Measurements from ENCODE around the gene GPC4.

Gene GPC4

DNA sequence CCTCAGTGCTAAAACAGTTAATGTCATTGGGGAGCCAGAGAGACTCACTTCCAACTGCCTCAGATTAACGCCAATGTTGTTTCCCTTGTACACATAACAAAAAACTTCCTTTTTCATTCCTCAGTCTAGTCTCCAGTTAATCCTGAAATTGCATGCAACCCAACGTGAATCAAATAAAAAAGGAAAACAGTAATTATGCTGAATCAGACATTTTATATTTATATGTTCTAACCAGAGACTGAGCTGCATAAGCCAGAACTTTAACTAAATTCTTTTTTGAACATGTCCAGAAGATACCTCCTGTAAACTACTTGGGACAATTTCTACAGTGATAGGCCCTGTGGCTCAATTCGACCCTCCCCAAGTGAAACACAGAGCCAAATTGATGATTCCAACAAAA is 4.7 kb downstream of the GPC4 start:
- DNase-seq = no peak

DNA sequence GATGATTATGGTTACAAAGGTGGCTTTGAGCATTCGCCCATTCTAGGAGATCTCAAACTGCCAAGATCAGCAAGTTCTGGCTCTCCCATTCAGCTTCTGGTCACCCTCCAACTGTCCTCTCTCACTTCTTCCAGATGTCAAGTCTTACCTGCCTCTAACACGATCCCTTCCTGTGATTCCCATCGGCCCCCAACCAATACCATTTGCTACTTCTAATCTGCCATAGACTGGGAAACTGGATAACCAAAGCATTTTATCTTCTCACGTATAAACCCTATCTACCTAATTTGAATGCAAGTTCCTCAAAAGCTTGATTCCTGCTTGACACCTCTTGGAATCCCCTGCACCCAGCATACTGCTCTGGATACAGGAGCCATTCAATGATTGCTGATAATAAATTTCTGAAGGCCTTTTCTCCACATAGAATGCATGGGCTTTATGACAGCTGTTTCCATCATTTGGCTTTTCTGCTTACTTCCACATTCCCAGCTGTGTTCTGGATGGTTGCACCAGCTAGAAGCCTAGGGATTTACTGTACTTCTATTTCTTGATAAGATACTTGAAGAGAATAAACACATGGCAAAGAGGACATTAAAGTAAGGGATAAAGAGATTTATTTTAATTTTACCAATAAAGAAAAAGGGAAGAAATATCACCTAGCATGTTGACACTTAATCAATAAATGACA is 9.6 kb downstream of the GPC4 start:
- no peak for DNase-seq

DNA sequence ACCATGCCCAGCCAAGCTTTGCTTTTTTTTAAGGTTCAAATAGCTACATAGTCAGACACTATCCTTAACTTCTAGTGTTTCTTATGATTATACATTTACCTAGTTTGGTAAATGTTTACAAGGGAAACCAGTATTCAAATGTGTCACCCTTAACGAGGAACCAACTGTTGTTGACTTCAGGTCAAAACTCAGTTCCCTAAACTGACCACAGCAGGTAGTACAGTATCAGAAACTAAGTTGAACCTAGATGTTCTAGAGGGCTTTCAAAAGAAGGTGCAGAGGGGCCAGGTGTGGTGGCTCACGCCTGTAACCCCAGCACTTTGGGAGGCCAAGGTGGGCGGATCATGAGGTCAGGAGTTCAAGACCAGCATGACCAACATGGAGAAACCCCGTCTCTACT is 11.3 kb downstream of the GPC4 start:
- DNase-seq = no peak

DNA sequence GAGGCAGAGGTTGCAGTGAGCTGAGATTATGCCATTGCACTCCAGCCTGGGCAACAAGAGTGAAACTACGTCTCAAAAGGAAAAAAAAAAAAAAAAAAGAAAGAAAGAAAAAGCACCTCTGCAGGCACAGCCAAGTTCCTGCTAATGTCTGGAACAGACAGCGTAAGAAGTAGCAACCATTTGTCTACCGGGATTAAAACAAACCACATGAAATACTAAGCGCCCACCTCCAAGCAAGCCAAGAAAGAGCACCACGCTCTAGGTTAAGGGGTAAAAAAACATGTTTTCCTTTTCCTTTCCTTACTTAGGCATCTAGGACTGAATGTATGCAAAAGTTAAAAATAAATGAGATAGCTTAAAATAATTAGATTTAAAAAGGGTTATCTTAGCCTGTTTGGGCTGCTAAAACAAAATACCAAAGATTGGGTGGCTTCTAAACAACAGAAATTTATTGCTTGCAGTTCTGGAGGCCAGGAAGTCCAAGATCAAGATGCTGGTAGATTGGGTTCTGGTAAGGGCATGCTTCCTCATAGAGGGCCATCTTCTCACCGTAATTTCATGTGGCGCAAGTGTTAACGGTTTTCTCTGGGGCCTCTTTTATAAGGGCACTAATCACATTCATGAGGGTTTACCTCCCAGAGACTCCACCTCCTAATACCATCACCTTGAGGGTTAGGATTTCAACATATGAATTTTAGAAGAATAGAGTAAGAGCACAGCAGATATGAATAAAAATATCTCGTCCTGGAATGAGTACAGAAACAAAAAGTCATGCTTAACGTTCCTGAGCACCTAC is 12.3 kb downstream of the GPC4 start:
- DNase-seq = no peak

DNA sequence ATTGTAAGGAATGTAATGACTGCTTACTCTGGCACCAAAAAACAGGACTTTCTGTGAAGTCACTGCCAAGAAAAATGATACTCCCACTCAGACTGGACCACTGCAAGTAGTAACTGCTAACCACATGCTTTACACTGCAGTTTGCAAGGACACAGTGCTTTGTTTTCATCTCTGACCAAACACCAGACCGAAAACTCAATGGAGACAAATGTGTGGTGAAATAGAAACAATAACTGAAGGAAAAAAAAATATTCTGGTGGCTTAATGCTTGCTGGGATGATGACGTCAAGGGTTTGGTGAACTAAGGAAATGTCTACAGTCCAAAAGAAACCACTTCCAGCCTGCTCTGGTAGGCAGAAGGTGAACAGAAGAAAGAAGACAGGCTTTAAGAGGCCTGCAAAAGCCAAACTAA is 13.2 kb downstream of the GPC4 start:
- no peak for DNase-seq

DNA sequence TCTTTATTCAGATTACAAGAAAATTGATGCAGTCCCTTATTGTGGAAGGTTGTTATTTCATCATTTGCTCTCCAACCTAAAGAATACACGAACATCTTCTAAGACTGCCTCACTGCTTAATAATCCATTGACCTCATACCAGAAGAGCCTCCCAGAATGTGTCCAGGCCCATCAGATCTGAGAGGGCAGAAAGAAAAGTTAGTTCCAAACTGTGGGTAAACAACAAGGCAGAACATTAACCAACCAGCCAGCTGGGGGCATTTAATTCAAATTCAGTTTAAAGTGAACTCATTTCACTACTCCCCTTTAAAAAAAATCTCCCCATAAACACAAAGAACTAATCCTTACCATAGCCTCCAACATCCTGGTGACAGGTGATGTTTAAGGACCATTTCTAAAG is 13.8 kb downstream of the GPC4 start:
- DNase-seq = no peak

DNA sequence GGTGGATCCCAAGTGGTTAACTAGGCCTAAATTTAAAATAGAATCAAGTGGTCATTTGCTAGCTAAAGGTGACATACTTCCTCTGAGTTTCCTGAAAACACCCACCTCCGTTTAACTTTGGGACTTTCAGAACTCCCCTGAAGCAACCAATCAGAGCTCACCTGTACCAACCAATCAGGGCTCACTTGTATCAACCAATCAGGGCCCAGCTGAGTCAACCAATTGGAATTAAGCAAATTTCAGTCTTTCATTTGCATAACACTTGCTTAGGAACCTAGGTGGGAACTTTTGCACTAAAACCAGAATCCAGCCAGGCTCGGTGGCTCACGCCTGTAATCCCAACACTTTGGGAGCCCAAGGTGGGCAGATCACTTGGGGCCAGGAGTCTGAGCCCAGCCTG is 15.9 kb downstream of the GPC4 start:
- DNase-seq = no peak

DNA sequence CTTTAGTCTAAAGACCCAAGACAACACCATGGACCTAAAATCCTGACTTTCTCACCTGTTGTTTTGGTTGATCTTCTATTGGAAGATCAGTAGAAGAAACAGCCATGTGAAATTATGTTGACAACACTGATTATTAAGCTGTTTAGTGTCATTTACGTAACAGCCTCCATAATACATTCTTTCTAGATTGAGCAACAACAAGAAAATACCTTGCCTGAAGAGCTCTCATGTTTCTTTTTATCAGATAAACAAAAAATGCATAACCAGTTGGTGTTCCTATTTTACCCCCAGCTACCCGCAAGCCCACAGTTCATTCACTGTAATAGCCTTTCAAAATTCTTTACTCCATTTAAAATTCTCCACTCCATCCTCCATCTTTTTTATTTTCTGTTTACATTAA is 20.5 kb downstream of the GPC4 start:
- DNase-seq = no peak

DNA sequence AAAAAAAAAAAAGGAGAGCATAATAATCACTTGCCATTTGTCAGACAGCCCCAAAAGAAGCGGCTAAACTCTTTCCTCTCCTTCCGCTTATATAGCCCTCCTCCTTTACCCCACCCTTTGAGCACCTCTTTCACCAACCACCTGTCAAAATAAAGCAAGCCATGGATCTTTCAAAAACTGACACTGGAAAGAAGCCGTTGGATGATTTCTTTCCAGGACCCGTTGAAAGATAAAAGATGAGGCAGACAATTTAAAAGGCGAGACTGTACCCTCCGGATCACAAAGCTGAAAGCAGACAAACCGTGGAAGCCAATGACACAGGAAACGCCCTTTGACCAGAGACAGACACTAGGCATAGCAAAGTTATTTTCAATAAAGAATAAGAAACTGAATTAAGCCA is 22.6 kb downstream of the GPC4 start:
- no peak for DNase-seq

DNA sequence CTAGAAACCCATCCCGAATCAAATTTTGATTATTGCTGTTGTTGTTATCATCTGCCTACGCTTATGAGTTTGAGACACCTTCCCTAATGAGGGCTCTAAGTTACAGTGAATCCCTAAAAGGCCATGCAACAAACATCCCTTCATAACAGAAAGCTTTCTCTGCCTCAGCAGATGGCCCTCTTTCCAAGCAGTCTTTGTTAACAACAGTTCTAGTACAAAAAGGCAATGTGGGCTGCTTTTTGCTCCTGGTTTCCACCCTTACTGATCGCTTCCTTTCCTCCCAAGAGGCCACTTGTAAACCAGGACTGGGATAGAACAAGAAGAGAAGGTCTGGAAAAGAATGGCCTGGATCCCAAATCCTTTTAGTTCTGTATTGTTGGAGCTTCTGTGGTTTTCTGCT is 24.2 kb downstream of the GPC4 start:
- DNase-seq = no peak

DNA sequence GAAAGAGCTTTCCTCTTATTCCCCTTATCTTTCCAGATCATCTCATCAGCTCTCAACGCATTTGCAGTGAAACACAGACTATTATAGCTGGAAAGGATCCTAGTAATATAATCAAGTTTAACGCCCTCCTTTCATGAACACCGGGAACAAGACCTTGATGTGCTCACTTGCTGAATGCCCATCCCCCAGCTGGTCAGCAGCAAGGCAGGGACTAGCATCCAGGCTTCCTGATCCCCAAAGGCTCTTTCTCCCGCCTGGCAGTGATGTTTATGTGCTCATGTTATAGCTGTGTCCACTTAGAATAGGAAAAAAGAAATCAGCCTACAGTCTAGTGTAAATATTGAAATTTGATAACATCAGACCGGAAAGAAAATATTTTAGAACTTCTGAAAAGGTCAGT is 24.6 kb downstream of the GPC4 start:
- no peak for DNase-seq

DNA sequence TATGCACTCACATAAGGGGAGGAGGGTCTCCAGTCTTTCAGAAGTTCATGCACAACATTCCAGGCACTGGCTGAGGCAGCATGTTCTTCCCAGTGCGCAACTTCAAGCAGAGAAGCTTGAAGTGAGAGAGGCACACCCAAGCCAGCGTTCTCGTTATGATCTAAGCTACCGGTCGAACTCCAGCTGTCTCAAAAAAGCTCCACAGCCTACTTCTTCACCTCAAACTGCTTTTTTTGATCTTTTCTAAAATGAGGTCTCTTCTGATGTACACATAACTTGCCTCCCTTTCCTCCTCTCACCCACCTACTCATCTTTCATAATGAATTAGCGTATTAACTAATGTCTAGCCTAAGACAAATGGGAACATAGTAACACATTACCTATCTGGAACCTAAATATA is 25.3 kb downstream of the GPC4 start:
- no peak for DNase-seq

DNA sequence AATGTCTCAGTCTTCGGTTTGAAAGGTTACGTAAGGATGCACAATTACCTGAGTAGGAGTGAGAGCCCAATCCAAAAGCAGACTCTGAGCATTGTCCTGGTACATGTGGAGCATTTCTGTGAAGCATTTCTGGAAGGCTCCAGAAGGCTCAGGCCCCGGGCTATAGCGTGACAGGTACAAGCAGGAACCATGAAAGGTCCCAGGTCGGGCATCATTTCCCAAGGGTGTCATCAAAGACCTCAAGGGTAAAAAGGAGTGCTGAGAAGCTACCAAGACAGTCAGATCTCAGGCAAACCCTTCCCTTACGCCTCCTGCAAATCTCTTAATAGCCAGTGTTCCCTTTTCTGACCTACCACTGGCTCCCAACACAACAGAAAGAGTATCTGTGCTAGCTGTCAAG is 30.8 kb downstream of the GPC4 start:
- DNase-seq = no peak

DNA sequence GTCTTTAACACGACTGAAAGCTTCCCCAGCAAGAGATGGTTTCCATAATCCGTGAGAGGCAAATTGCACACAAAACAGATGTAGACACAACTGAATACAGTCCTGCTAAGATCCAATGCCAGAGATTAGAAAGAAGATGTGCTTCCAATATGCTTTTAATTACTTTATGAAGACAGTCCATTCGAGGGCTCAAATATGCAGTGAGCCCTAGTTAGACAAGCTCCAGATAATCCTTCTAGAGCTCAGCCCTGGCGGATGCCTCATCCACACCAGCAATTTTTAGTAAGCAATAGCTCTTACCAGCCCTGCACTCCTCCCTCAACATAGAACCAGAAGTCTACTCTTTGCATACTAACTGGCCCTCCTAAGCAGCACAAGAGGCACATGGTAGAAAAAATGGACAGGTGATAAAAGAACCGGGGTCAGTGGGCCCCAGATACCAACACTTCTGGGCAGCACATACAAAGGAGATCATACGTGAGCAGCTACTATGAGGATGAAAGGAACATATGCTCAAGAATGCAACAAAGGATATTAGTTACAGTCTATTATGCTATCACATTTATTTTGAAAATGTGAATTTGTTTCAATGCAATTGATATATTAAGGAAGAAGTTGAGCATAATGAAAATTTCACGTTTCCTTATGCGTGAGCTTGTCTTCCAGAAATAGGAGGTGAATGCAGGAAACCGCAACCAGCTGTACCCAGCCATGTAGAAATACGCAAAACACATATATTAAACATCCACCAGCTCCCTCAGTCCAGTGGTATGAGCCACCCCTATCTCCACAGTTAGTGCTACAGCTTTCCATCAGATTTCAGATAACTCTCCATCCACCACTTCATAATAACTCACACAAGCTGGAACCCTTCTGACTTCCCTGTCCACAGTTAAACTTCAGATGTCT is 34.3 kb downstream of the GPC4 start:
- DNase-seq = no peak

DNA sequence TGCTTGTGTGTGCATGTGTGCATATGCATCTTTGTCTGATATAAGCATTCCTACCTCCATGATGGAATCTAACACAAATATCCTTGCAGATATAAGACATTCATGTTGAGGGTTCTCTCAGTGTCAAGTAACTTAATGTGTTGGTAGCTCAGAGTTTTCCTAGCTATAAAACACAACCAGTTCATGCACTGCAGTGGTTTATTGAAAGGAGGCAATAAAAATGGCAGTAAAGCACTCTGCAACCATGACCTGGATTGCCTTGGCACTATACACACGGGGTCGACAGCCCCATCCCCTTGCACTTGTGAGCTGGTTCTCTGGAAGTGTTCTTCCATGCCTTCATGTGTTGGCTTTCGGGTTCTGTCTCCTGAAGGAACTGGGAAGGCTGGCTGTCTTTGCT is 38.9 kb downstream of the GPC4 start:
- no peak for DNase-seq

DNA sequence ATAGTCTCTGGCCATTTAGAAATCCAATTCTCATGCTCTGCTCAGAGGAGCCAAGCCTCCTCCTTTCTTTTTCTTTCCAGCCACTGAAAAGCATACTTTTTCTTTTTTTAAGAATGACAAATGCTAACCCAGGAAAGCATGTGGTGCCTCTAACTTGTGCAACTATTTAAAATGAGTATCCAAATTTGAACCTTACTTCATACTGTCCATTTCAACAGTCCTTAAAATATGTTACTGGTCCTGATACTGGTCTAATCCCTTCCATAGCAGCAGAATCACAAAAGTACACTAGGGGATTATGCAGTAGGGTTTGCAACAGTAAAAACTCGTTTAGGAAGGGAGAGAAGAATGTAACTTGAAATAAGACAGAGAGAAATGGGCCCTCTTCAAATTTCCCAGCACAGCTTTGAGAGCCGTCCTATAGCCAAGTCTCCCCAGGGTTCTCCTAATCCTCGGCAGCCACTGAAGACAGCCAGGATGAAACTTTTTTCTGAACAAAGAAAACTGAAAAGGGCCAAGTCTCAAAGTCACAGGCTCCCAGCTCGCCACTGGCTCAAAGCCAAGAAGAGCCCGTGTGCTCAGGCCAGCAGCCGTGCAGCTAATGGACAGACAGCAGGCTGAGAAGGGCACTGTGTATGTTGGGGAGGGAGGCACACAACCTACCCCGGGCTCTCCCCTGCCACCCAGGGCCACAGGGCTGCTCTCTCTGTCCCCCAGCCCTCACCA is 39.5 kb downstream of the GPC4 start:
- DNase-seq = no peak

DNA sequence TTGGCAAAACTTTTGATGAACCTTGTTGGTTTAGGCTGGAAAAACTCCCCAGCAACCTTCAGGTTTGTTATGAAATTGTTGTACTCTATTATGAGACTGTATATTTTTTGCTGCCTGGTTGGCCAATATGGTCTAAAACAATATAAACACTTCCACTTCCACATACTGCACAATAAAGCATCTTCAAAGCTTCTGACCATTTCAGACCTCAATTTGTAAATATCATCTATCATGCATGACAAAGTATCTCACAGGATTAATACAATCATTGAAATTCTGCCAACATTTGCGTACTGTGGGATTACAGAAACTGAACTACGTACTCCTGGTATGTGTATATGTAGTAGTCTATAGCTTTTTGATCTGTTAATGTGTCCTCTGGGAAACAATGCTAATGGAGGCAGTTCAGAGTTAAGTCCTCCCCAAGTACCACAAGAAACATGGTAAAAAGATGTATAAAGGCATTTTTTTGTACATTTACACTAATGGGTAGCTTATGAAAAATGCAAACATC is 40.4 kb downstream of the GPC4 start:
- DNase-seq = no peak

DNA sequence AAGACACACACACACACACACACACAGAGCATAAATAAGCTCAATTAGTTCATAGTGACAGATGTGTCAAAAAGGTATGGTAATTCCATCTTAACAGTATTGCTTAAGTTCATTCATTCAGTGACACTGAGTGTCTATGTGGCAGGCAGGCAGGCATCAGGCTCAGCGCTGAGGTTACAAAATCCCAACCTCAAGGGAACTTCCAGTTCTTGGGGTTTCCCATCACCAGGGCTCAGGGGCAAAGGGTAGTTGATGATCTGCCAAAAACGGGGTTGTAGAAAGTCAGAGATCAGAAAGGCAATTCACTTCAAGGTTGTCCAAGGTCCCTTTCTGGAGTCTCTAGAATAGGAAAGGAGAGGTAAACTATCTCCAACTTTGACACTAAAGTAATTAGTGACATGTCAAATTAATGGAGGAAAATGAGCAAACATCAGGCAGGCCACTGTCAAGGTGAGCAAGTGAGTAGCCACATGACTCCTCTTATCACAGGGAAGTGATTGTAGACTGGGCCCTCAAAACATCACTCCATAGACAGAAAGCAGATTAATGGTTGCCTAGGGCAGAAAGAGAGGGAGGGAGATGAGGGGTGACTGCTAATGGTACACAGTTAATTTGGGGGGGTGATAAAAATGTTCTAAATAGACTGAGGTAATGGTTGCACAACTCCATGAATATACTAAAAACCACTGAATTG is 41.8 kb downstream of the GPC4 start:
- no peak for DNase-seq

DNA sequence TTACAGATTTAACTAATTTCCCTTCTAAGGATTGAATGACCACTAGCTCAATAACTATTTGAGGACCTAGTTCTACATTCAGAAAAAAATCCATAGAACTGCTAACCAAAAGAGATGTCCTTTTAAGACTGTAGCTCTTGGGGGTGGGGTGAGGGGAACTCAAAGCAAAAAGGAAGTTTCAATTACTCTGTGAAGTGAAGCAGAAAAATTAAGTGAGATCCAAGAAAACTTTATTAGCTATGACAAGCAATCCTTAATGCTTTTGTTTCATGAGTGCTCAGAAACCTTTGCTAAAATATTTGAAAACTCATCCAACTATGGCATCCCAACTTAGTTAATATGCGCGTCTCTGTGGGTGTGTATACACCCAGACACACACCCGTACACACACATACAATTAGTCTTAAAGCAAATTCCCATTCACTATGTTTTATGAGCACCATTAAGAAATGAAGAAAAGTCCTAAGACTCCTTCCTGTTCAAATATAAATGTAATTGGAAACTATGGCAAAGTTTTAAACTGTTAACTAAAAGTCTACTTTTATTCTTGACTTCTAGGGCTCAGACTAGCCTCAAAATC is 44.5 kb downstream of the GPC4 start:
- DNase-seq = no peak

DNA sequence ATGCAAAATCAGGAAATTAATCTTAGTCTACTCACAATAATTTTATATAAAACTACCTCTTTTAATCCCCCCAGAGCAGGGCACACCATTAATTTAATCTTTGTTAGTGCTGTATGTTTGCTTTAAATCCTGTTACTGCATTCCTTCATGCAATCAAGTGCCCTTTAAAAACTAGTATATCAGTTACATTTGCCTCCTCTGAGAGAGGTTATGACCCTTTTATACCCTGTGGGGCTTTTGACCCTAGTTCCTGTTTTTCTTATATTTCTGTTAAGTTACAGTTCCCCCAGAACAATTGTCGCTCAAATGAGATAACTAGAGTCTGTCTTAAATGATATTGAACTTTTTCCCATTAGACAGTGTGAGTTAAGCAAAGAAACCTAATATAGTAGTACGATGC is 46.2 kb downstream of the GPC4 start:
- DNase-seq = no peak

DNA sequence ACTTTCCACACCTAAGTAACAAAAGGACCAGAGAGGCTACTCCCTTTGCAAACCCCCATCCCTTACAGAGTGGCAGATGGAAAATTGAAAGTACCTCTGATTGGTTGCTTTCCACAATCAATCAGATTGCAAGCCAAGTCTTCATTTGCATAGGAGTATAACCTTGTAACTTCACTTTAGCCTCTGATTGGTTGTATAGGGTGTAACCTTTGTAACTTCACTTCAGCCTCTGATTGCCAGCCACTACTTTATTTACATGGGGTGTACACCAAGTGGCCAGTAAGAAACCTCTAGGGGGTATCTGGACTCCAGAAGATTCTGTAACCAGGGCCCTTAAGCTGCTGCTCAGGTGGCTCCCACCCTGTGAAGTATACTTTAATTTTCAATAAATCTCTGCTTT is 48.6 kb downstream of the GPC4 start:
- no peak for DNase-seq
